ENCODE results near the gene TET3. TPM values are rescaled to one million over a fixed set of nuclear protein-coding genes. Genes with fewer than 3 reads are reported as not detected.
A peak's percentile ranks its signal among the peaks of the same experiment; 100 is the strongest.
"Not testable (repeated sequence)": the region's sequence is repeated elsewhere in the genome, so short reads cannot be mapped to it uniquely, and the experiment has no call there.

The TET3 gene
- total RNA-seq (ENCODE audit: low replicate concordance): 2.4 and 6.1 TPM in 2 replicates

GRCh38 chr2:73984203-73984921 lies at the start of gene TET3:
Gene TET3 (plus strand): TSS chr2:73984910. CDS start chr2:73986404, 1,494 bp downstream.
- DNase-seq (ENCODE audit: low read depth): no peak
- peak within 1 kb of the TSS; percentile 64 for H3K4me3 ChIP-seq (ENCODE audit: low read depth, low read length)

GRCh38 chr2:73935641-73936040 lies 49.1 kb upstream of the TET3 start:
- no peak overlapping the region for H3K4me3 ChIP-seq (ENCODE audit: low read depth, low read length)
- TF ChIP-seq CTCF (IDR thresholded peaks at IDR 0.05; ENCODE audit: insufficient read depth, low read length): no peak
- no peak for DNase-seq (ENCODE audit: low read depth)

More at GRCh38 chr2:73984203-73984921, at the start of gene TET3:
- TF ChIP-seq CTCF (IDR thresholded peaks at IDR 0.05; ENCODE audit: insufficient read depth, low read length): no peak

- TF ChIP-seq CTCF (IDR thresholded peaks at IDR 0.05; ENCODE audit: insufficient read depth, low read length): no peak
- DNase-seq (ENCODE audit: low read depth): no peak
- H3K4me3 ChIP-seq (ENCODE audit: low read depth, low read length): no peak overlapping the region
Measured at GRCh38 chr2:73937103-73937885, 47.4 kb upstream of the TET3 start.

GRCh38 chr2:73937899-73938298 lies 46.8 kb upstream of the TET3 start:
- no peak for DNase-seq (ENCODE audit: low read depth)
- H3K4me3 ChIP-seq (ENCODE audit: low read depth, low read length): no peak overlapping the region
- no peak for TF ChIP-seq CTCF (IDR thresholded peaks at IDR 0.05; ENCODE audit: insufficient read depth, low read length)

- DNase-seq (ENCODE audit: low read depth): peak; percentile 46
- no peak for TF ChIP-seq CTCF (IDR thresholded peaks at IDR 0.05; ENCODE audit: insufficient read depth, low read length)
- H3K4me3 ChIP-seq (ENCODE audit: low read depth, low read length): no peak overlapping the region
Measured at GRCh38 chr2:73938718-73939352, 45.9 kb upstream of the TET3 start.

- no peak overlapping the region for H3K4me3 ChIP-seq (ENCODE audit: low read depth, low read length)
- DNase-seq (ENCODE audit: low read depth): peak; percentile 63
- peak; percentile 15 for TF ChIP-seq CTCF (IDR thresholded peaks at IDR 0.05; ENCODE audit: insufficient read depth, low read length)
Measured at GRCh38 chr2:73939419-73939818, 45.3 kb upstream of the TET3 start.

- not testable (repeated sequence) for H3K4me3 ChIP-seq (ENCODE audit: low read depth, low read length)
Measured at GRCh38 chr2:73940066-73940465, 44.6 kb upstream of the TET3 start.

More at GRCh38 chr2:73940066-73940465, 44.6 kb upstream of the TET3 start:
- DNase-seq (ENCODE audit: low read depth): not testable (repeated sequence)
